ENCODE results near the gene FADS1.

The FADS1 gene

GRCh38 chr11:61844909-61845565 lies 28.2 kb upstream of the FADS1 start:
- no peak overlapping the region for H3K4me3 ChIP-seq (ENCODE audit: low read depth, low read length)
- no peak for TF ChIP-seq CTCF (IDR thresholded peaks at IDR 0.05; ENCODE audit: low read depth, low read length, missing control alignments)
- DNase-seq (ENCODE audit: low read depth) = no peak
- in situ Hi-C loops (cut with HindIII; ENCODE audit: low sequenced_read_pairs) = no loop called here

- H3K4me3 ChIP-seq (ENCODE audit: low read depth, low read length) = no peak overlapping the region
- in situ Hi-C loops (cut with HindIII; ENCODE audit: low sequenced_read_pairs) = no loop called here
- TF ChIP-seq CTCF (IDR thresholded peaks at IDR 0.05; ENCODE audit: low read depth, low read length, missing control alignments) = no peak
- no peak for DNase-seq (ENCODE audit: low read depth)
Measured at GRCh38 chr11:61842528-61842820, 25.7 kb upstream of the FADS1 start.

- no peak for TF ChIP-seq CTCF (IDR thresholded peaks at IDR 0.05; ENCODE audit: low read depth, low read length, missing control alignments)
- no peak for DNase-seq (ENCODE audit: low read depth)
- no peak overlapping the region for H3K4me3 ChIP-seq (ENCODE audit: low read depth, low read length)
- in situ Hi-C loops (cut with HindIII; ENCODE audit: low sequenced_read_pairs) = no loop called here
Measured at GRCh38 chr11:61841636-61842527, 25.1 kb upstream of the FADS1 start.

GRCh38 chr11:61840371-61840770 lies 23.6 kb upstream of the FADS1 start:
- no peak for DNase-seq (ENCODE audit: low read depth)
- no peak for TF ChIP-seq CTCF (IDR thresholded peaks at IDR 0.05; ENCODE audit: low read depth, low read length, missing control alignments)
- in situ Hi-C loops (cut with HindIII; ENCODE audit: low sequenced_read_pairs) = no loop called here
- H3K4me3 ChIP-seq (ENCODE audit: low read depth, low read length) = no peak overlapping the region

- DNase-seq (ENCODE audit: low read depth) = no peak
- TF ChIP-seq CTCF (IDR thresholded peaks at IDR 0.05; ENCODE audit: low read depth, low read length, missing control alignments) = no peak
- H3K4me3 ChIP-seq (ENCODE audit: low read depth, low read length) = no peak overlapping the region
- in situ Hi-C loops (cut with HindIII; ENCODE audit: low sequenced_read_pairs) = no loop called here
Measured at GRCh38 chr11:61839742-61840141, 22.9 kb upstream of the FADS1 start.

- no peak for DNase-seq (ENCODE audit: low read depth)
- in situ Hi-C loops (cut with HindIII; ENCODE audit: low sequenced_read_pairs) = no loop called here
- no peak overlapping the region for H3K4me3 ChIP-seq (ENCODE audit: low read depth, low read length)
- TF ChIP-seq CTCF (IDR thresholded peaks at IDR 0.05; ENCODE audit: low read depth, low read length, missing control alignments) = no peak
Measured at GRCh38 chr11:61838921-61839320, 22.1 kb upstream of the FADS1 start.
